Measurements from ENCODE around the gene PFDN6.

PFDN6 gene

GRCh38 chr6:33317419-33317668 lies 27.9 kb downstream of the PFDN6 start:
- DNase-seq (ENCODE audit: low read depth in 2 of 2): no peak

GRCh38 chr6:33317669-33318425 lies 28.4 kb downstream of the PFDN6 start, which contains the start of gene ZBTB22:
ZBTB22 (minus strand) TSS chr6:33317744; CDS start chr6:33316916, 828 bp downstream.
- DNase-seq (ENCODE audit: low read depth in 2 of 2): peak; percentile 85 to 94

GRCh38 chr6:33318426-33319073 lies 29.1 kb downstream of the PFDN6 start:
- DNase-seq (ENCODE audit: low read depth in 2 of 2): no peak

GRCh38 chr6:33319939-33320314 lies 30.5 kb downstream of the PFDN6 start:
- no peak for DNase-seq (ENCODE audit: low read depth in 2 of 2)

- no peak for DNase-seq (ENCODE audit: low read depth in 2 of 2)
Measured at GRCh38 chr6:33320315-33321181, 31.1 kb downstream of the PFDN6 start.

- DNase-seq (ENCODE audit: low read depth in 2 of 2): no peak
Measured at GRCh38 chr6:33321227-33321626, 31.8 kb downstream of the PFDN6 start.

GRCh38 chr6:33323623-33323948 lies 34.2 kb downstream of the PFDN6 start:
- DNase-seq (ENCODE audit: low read depth in 2 of 2): no peak

GRCh38 chr6:33324125-33324524 lies 34.7 kb downstream of the PFDN6 start:
- no peak for DNase-seq (ENCODE audit: low read depth in 2 of 2)

GRCh38 chr6:33329058-33329457 lies 39.7 kb downstream of the PFDN6 start:
- no peak for DNase-seq (ENCODE audit: low read depth in 2 of 2)

GRCh38 chr6:33330736-33331135 lies 41.3 kb downstream of the PFDN6 start:
- DNase-seq (ENCODE audit: low read depth in 2 of 2): no peak

- DNase-seq (ENCODE audit: low read depth in 2 of 2): no peak
Measured at GRCh38 chr6:33333666-33334065, 44.3 kb downstream of the PFDN6 start.

- no peak for DNase-seq (ENCODE audit: low read depth in 2 of 2)
Measured at GRCh38 chr6:33335916-33336315, 46.5 kb downstream of the PFDN6 start.

GRCh38 chr6:33336495-33336894 lies 47.1 kb downstream of the PFDN6 start:
- DNase-seq (ENCODE audit: low read depth in 2 of 2): no peak

GRCh38 chr6:33339193-33339592 lies 49.8 kb downstream of the PFDN6 start:
- DNase-seq (ENCODE audit: low read depth in 2 of 2): no peak
